Measurements from ENCODE around the gene GAS6.

Gene GAS6

DNA sequence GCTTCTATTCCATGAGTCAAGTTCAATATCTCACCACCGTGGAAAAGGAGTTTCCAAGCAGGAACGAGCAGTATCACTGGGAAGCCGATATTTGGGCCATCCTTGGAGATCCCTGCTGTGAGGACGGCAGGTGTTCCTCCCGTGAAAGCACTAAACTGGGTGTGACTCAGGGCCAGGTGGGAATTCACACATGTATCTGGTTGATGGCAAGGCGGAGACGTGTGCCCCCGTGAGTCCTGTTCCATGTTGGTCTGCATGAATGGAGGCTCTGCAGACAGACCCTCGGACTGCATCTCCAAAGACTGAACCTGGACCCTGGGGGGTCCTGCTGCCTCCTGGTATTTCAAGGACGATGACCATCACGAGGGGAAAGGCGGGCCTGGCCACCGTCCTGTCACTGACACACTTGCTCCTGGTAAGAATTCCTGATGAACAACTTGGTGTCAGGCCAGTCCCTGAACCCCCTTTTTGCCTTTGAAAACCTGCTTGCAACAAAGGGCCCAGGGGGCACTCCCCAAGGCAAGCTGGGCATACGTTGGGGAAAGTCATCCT is 22.8 kb upstream of the GAS6 start:
- Histone ChIP-seq H3K9me3 (ENCODE audit: control insufficient read depth, low read length) (no peaks in the 10 kb centered on the region), H3K9ac (ENCODE audit: low read length) (no peak overlapping the region), H3K4me1 (ENCODE audit: control insufficient read depth, insufficient read depth, low read length) (peaks cover 40% of the 10 kb centered on the region), H3K36me3 (ENCODE audit: control insufficient read depth, insufficient read depth, low read length, severe bottlenecking) (no peaks in the 10 kb centered on the region), H3K4me3 (ENCODE audit: low read length) (no peak overlapping the region), H3K27me3 (replicated peaks; ENCODE audit: control insufficient read depth, insufficient read depth, low read length) (no peaks in the 10 kb centered on the region)
- no peak for DNase-seq (ENCODE audit: low read depth)

GRCh38 chr13:113884821-113885220 is 20.9 kb upstream of the GAS6 start:
- no peak overlapping the region for H3K9ac ChIP-seq (ENCODE audit: low read length)
- DNase-seq (ENCODE audit: low read depth), result no peak
- H3K9me3 ChIP-seq (ENCODE audit: control insufficient read depth, low read length), result no peaks in the 10 kb centered on the region

GRCh38 chr13:113883921-113884804 is 20.3 kb upstream of the GAS6 start:
- no peak overlapping the region for H3K9ac ChIP-seq (ENCODE audit: low read length)
- no peaks in the 10 kb centered on the region for H3K36me3 ChIP-seq (ENCODE audit: control insufficient read depth, insufficient read depth, low read length, severe bottlenecking)
- DNase-seq (ENCODE audit: low read depth), result no peak
- peaks cover 30% of the 10 kb centered on the region for H3K4me1 ChIP-seq (ENCODE audit: control insufficient read depth, insufficient read depth, low read length)
- H3K9me3 ChIP-seq (ENCODE audit: control insufficient read depth, low read length), result no peaks in the 10 kb centered on the region
- H3K4me3 ChIP-seq (ENCODE audit: low read length), result no peak overlapping the region
- H3K27me3 ChIP-seq (replicated peaks; ENCODE audit: control insufficient read depth, insufficient read depth, low read length), result no peaks in the 10 kb centered on the region

More at GRCh38 chr13:113884821-113885220, 20.9 kb upstream of the GAS6 start:
- H3K36me3 ChIP-seq (ENCODE audit: control insufficient read depth, insufficient read depth, low read length, severe bottlenecking), result no peaks in the 10 kb centered on the region
- no peak overlapping the region for H3K4me3 ChIP-seq (ENCODE audit: low read length)
- H3K4me1 ChIP-seq (ENCODE audit: control insufficient read depth, insufficient read depth, low read length), result peaks cover 36% of the 10 kb centered on the region
- no peaks in the 10 kb centered on the region for H3K27me3 ChIP-seq (replicated peaks; ENCODE audit: control insufficient read depth, insufficient read depth, low read length)

DNA sequence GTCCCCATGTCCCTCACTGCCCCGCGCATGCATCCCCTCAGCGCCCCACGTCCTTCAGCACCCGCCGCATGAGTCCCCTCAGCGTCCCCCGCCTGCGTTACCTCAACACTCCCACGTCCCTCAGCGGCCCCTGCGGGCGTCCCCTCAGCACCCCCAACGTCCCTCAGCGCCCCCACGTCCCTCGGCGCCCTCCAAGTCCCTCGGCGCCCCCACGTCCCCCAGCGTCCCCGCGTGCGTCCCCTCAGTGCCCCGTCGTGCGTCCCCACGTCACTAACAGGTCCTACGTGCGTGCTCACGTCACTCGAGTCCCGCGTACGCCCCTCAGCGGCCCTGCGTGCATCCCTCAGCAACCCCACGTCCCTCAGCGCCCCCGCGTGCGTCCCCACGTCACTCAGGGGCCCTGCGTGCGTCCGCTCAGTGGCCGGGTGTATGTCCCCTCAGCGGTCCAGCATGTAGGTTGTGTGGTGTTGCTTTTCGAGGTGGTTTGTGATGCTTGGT is 19.5 kb upstream of the GAS6 start:
- H3K9ac ChIP-seq (ENCODE audit: low read length), result no peak overlapping the region
- no peaks in the 10 kb centered on the region for H3K27me3 ChIP-seq (replicated peaks; ENCODE audit: control insufficient read depth, insufficient read depth, low read length)
- DNase-seq (ENCODE audit: low read depth), result no peak
- H3K9me3 ChIP-seq (ENCODE audit: control insufficient read depth, low read length), result no peaks in the 10 kb centered on the region
- H3K36me3 ChIP-seq (ENCODE audit: control insufficient read depth, insufficient read depth, low read length, severe bottlenecking), result no peaks in the 10 kb centered on the region
- H3K4me1 ChIP-seq (ENCODE audit: control insufficient read depth, insufficient read depth, low read length), result peaks cover 22% of the 10 kb centered on the region
- H3K4me3 ChIP-seq (ENCODE audit: low read length), result no peak overlapping the region

GRCh38 chr13:113882716-113883115 is 18.8 kb upstream of the GAS6 start:
- H3K4me1 ChIP-seq (ENCODE audit: control insufficient read depth, insufficient read depth, low read length), result peaks cover 16% of the 10 kb centered on the region
- H3K4me3 ChIP-seq (ENCODE audit: low read length), result no peak overlapping the region
- no peak overlapping the region for H3K9ac ChIP-seq (ENCODE audit: low read length)
- no peaks in the 10 kb centered on the region for H3K9me3 ChIP-seq (ENCODE audit: control insufficient read depth, low read length)
- H3K27me3 ChIP-seq (replicated peaks; ENCODE audit: control insufficient read depth, insufficient read depth, low read length), result no peaks in the 10 kb centered on the region
- H3K36me3 ChIP-seq (ENCODE audit: control insufficient read depth, insufficient read depth, low read length, severe bottlenecking), result no peaks in the 10 kb centered on the region
- no peak for DNase-seq (ENCODE audit: low read depth)

DNA sequence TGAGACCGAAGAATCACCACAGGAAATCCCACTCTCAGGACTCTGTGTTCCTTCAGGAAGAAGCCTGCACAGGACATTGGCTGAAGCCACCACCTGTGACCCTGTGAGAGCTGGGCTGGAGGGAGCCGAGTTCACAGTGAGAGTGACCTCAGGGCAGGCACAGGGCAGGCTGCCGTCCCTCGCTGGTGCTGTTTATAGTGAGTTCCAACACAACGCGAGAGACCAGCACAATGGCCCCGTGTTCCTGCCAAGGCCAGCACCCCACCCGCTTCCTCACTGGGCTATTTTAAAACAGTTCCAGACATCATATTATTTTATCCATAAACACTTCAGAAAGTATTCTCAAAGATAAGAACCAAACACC is 18.4 kb upstream of the GAS6 start:
- Histone ChIP-seq H3K36me3 (ENCODE audit: control insufficient read depth, insufficient read depth, low read length, severe bottlenecking) (no peaks in the 10 kb centered on the region), H3K4me3 (ENCODE audit: low read length) (no peak overlapping the region), H3K4me1 (ENCODE audit: control insufficient read depth, insufficient read depth, low read length) (peaks cover 12% of the 10 kb centered on the region), H3K9me3 (ENCODE audit: control insufficient read depth, low read length) (no peaks in the 10 kb centered on the region), H3K27me3 (replicated peaks; ENCODE audit: control insufficient read depth, insufficient read depth, low read length) (no peaks in the 10 kb centered on the region), H3K9ac (ENCODE audit: low read length) (no peak overlapping the region)
- DNase-seq (ENCODE audit: low read depth), result no peak

DNA sequence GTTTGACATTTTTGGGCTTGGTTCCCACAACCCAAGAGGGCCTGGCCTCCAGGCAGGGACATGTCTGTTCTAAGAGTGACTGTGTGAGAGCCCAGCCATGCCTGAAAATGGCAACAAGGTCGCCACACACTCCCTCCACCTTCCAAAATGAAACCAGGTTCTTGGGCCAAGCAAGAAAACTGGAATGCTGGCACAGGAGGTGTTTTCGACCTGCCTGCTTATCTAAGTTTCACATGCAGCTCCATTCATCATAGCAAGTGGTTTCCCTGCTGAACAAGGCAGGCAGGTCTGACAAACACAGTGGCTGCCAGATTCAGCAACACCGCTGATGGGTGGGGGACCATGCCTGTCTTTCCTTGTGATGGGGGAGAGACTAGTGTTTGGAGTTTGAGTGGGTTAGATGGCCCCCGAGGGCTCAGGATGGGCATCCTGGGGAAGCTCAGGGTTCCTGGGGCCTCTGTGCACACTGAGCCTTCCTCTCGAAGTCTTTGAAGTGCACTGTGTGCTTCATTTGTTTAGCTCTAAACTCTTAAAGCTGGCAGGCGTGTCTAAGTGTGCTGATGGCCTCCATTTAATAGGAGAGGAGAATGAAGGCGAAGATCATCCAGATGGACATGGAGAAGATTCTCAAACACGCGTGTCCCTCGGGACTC is 17.9 kb upstream of the GAS6 start:
- no peak for DNase-seq (ENCODE audit: low read depth)
- H3K4me1 ChIP-seq (ENCODE audit: control insufficient read depth, insufficient read depth, low read length), result peaks cover 10% of the 10 kb centered on the region
- no peaks in the 10 kb centered on the region for H3K9me3 ChIP-seq (ENCODE audit: control insufficient read depth, low read length)
- no peaks in the 10 kb centered on the region for H3K36me3 ChIP-seq (ENCODE audit: control insufficient read depth, insufficient read depth, low read length, severe bottlenecking)
- no peak overlapping the region for H3K9ac ChIP-seq (ENCODE audit: low read length)
- no peak overlapping the region for H3K4me3 ChIP-seq (ENCODE audit: low read length)
- no peaks in the 10 kb centered on the region for H3K27me3 ChIP-seq (replicated peaks; ENCODE audit: control insufficient read depth, insufficient read depth, low read length)

DNA sequence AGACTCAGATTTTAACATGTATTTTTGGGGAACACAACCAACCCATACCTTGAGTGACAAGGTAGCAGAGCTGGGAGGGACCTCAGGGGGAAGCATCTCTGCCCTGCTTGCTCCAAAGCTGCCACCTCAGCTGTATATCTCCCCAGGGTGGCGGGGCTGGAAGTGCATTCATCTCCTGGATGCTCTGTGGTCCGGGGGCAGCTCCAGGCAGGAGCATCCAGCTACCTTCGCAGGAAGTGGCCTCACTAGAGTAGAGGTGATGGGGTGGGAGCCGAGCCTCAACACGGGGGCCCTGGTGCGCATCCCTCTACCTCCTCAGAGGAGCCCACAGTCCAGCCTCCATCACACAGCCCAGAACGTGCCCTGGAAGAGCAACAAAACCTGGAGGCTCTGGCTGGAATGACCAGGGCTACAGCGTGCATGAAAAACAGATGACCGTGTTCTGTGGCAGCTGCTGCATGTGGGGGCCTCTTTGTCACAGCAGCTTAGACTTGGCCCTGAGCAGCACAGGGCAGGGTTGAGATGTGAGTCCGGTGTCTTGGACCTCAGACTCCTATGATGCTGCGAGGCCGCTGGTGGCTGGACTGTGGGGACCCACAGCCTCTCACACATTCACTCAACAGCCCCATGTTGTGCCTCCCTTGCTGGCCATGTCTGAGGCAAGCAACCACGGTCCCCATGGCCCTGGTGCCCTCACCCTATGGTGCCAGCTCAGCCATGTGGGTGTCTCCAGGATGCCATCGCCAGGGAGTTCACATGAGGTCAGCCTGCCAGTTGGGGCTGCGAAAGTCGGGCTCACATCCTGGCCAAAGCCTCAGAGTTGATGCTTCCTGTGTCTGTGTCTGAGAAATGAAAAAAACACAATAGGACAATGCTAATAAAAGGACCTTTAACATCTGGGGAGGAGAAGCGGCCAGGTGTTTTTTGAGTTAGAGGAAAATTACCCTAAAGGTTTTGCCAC is 17.1 kb upstream of the GAS6 start:
- no peak overlapping the region for H3K4me3 ChIP-seq (ENCODE audit: low read length)
- no peak overlapping the region for H3K9ac ChIP-seq (ENCODE audit: low read length)
- no peaks in the 10 kb centered on the region for H3K36me3 ChIP-seq (ENCODE audit: control insufficient read depth, insufficient read depth, low read length, severe bottlenecking)
- no peak for DNase-seq (ENCODE audit: low read depth)
- no peaks in the 10 kb centered on the region for H3K9me3 ChIP-seq (ENCODE audit: control insufficient read depth, low read length)
- H3K27me3 ChIP-seq (replicated peaks; ENCODE audit: control insufficient read depth, insufficient read depth, low read length), result no peaks in the 10 kb centered on the region
- peaks cover 10% of the 10 kb centered on the region for H3K4me1 ChIP-seq (ENCODE audit: control insufficient read depth, insufficient read depth, low read length)

GRCh38 chr13:113879494-113880360 is 15.9 kb upstream of the GAS6 start:
- DNase-seq (ENCODE audit: low read depth), result no peak
- H3K4me1 ChIP-seq (ENCODE audit: control insufficient read depth, insufficient read depth, low read length), result peaks cover 10% of the 10 kb centered on the region
- no peak overlapping the region for H3K9ac ChIP-seq (ENCODE audit: low read length)
- no peak overlapping the region for H3K4me3 ChIP-seq (ENCODE audit: low read length)
- H3K27me3 ChIP-seq (replicated peaks; ENCODE audit: control insufficient read depth, insufficient read depth, low read length), result no peaks in the 10 kb centered on the region
- H3K9me3 ChIP-seq (ENCODE audit: control insufficient read depth, low read length), result no peaks in the 10 kb centered on the region
- H3K36me3 ChIP-seq (ENCODE audit: control insufficient read depth, insufficient read depth, low read length, severe bottlenecking), result no peaks in the 10 kb centered on the region

DNA sequence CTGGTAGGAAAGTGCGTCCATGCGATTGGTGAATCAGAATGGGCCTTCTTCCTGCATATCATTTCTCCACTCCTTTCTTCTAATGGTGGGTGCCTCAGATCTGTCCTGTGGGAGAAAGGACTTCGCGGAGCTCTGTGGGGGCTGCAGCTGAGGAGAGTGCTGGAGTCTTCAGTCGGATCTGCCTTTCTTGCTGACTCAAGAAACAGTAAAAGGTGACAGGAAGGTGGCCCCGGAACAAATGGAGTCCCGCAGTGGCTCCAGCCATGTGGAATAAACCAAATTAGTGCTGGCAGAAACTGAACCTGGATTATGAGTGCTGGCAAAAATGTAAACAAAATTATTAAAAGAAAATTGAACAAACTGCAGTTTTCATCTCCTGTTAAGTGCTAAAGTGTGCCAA is 15.1 kb upstream of the GAS6 start:
- no peaks in the 10 kb centered on the region for H3K36me3 ChIP-seq (ENCODE audit: control insufficient read depth, insufficient read depth, low read length, severe bottlenecking)
- peaks cover 10% of the 10 kb centered on the region for H3K4me1 ChIP-seq (ENCODE audit: control insufficient read depth, insufficient read depth, low read length)
- no peak overlapping the region for H3K4me3 ChIP-seq (ENCODE audit: low read length)
- H3K27me3 ChIP-seq (replicated peaks; ENCODE audit: control insufficient read depth, insufficient read depth, low read length), result no peaks in the 10 kb centered on the region
- DNase-seq (ENCODE audit: low read depth), result no peak
- H3K9me3 ChIP-seq (ENCODE audit: control insufficient read depth, low read length), result no peaks in the 10 kb centered on the region
- H3K9ac ChIP-seq (ENCODE audit: low read length), result no peak overlapping the region

All from adipocyte (in vitro differentiated cells).